ENCODE results near the gene VARS1. TPM values are rescaled to one million over a fixed set of nuclear protein-coding genes. Genes with fewer than 3 reads are reported as not detected.

VARS1 gene
- total RNA-seq, 1 donor from 2014 or later: 165 TPM

GRCh38 chr6:31763619-31763940 lies 32.0 kb downstream of the VARS1 start:
- H3K36me3 ChIP-seq (ENCODE audit: control insufficient read depth, insufficient read depth, low read length): no peaks in the 10 kb centered on the region
- no peak for DNase-seq (ENCODE audit: low read depth)
- H3K27me3 ChIP-seq (ENCODE audit: control insufficient read depth, insufficient read depth, low read length): no peaks in the 10 kb centered on the region
- TF ChIP-seq CTCF (IDR thresholded peaks at IDR 0.05; ENCODE audit: insufficient read depth, low read length, poor library complexity, severe bottlenecking): no peak
- no peak overlapping the region for H3K4me3 ChIP-seq (ENCODE audit: low read depth, low read length)

- Histone ChIP-seq H3K4me3 (ENCODE audit: low read depth, low read length) (no peak overlapping the region), H3K36me3 (ENCODE audit: control insufficient read depth, insufficient read depth, low read length) (no peaks in the 10 kb centered on the region), H3K27me3 (ENCODE audit: control insufficient read depth, insufficient read depth, low read length) (no peaks in the 10 kb centered on the region)
- no peak for DNase-seq (ENCODE audit: low read depth)
- TF ChIP-seq CTCF (IDR thresholded peaks at IDR 0.05; ENCODE audit: insufficient read depth, low read length, poor library complexity, severe bottlenecking): no peak
These were observed 32.5 kb downstream of the VARS1 start for GRCh38 chr6:31762878-31763618.

DNA sequence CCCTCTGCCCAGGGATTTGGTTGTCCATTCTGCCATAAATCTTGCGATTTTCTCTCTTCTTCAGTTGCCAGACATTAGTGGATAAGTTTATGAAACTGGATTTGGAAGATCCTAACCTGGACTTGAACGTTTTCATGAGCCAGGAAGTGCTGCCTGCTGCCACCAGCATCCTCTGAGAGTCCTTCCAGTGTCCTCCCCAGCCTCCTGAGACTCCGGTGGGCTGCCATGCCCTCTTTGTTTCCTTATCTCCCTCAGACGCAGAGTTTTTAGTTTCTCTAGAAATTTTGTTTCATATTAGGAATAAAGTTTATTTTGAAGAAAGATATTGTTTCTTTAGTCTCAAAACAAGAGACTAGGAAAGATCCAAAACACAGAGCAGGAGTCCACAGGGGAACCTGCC lies 33.2 kb downstream of the VARS1 start, which contains the start of gene SAPCD1:
Gene SAPCD1 (plus strand): TSS at position 301 of the 400 bp plus-strand sequence. CDS start 399 bp downstream, outside the sequence.
- no peaks in the 10 kb centered on the region for H3K27me3 ChIP-seq (ENCODE audit: control insufficient read depth, insufficient read depth, low read length)
- no peak within 1 kb of the TSS for H3K4me3 ChIP-seq (ENCODE audit: low read depth, low read length)
- no peaks in the 10 kb centered on the region for H3K36me3 ChIP-seq (ENCODE audit: control insufficient read depth, insufficient read depth, low read length)
- no peak for TF ChIP-seq CTCF (IDR thresholded peaks at IDR 0.05; ENCODE audit: insufficient read depth, low read length, poor library complexity, severe bottlenecking)
- DNase-seq (ENCODE audit: low read depth): no peak

GRCh38 chr6:31761343-31761742 lies 34.2 kb downstream of the VARS1 start:
- no peak for TF ChIP-seq CTCF (IDR thresholded peaks at IDR 0.05; ENCODE audit: insufficient read depth, low read length, poor library complexity, severe bottlenecking)
- Histone ChIP-seq H3K36me3 (ENCODE audit: control insufficient read depth, insufficient read depth, low read length) (no peaks in the 10 kb centered on the region), H3K4me3 (ENCODE audit: low read depth, low read length) (no peak overlapping the region), H3K27me3 (ENCODE audit: control insufficient read depth, insufficient read depth, low read length) (no peaks in the 10 kb centered on the region)
- no peak for DNase-seq (ENCODE audit: low read depth)

DNA sequence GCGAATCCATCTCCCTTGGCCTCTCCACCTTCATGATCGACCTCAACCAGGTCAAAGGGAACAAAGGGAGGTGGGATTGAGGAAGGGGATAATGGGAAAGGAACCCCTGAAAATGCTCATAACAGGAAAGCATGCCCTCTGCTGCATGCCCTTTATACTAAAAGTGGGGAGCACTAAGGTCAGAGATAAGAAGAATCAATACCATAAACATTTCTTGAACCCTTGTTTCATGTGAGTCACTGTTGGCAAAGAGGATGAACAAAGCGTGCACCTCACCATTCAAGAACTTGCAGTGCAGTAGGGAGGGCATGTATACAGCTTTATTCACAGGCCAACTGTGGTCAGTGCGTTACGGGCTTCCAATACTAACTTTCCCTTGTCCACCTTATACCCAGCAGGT lies 34.8 kb downstream of the VARS1 start:
- DNase-seq (ENCODE audit: low read depth): no peak
- H3K4me3 ChIP-seq (ENCODE audit: low read depth, low read length): no peak overlapping the region
- no peak for TF ChIP-seq CTCF (IDR thresholded peaks at IDR 0.05; ENCODE audit: insufficient read depth, low read length, poor library complexity, severe bottlenecking)
- no peaks in the 10 kb centered on the region for H3K36me3 ChIP-seq (ENCODE audit: control insufficient read depth, insufficient read depth, low read length)
- H3K27me3 ChIP-seq (ENCODE audit: control insufficient read depth, insufficient read depth, low read length): no peaks in the 10 kb centered on the region

DNA sequence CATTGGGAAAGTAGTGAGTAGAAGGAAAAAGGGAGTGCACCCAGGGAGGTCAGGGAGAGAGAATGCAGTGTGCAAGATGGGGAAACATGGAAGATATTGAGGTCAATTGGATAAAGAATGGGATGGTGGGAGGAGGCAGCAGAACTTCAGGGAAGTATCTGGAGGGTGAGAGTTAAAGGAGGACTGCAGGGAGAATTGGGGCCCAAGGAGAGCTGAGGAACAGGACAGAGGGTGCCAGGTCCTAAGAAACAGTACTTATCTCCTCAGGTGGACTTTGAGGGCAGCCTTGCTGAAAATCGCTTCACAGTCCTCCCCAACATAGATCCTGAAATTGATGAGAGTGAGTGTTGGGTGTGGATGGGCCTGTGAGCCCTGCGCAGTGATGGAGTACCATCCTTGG lies 37.3 kb downstream of the VARS1 start:
- no peaks in the 10 kb centered on the region for H3K27me3 ChIP-seq (ENCODE audit: control insufficient read depth, insufficient read depth, low read length)
- no peaks in the 10 kb centered on the region for H3K36me3 ChIP-seq (ENCODE audit: control insufficient read depth, insufficient read depth, low read length)
- TF ChIP-seq CTCF (IDR thresholded peaks at IDR 0.05; ENCODE audit: insufficient read depth, low read length, poor library complexity, severe bottlenecking): no peak
- no peak overlapping the region for H3K4me3 ChIP-seq (ENCODE audit: low read depth, low read length)
- no peak for DNase-seq (ENCODE audit: low read depth)
